IMR-90 (cell line): ENCODE results near the gene IL22RA2. TPM values are rescaled to one million over a fixed set of nuclear protein-coding genes. Genes with fewer than 3 reads are reported as not detected.

Source experiments
- ATAC-seq: fragments of 200-7000 bp; cut with Tn5 transposase; 2 replicates; pipeline ENCODE4 v1.9.1; 2020; ENCODE audit warnings: low read depth, mild to moderate bottlenecking, moderate library complexity
- BruUV-seq: library from RNA; stranded (reverse); fragments of 400-500 nt; replicated peaks from 2 replicates; lab custom pipeline; 2021; lab: Mats Ljungman, UMichigan
- CTCF ChIA-PET: fragments of 300-600 bp; formaldehyde crosslinking; extraction: SDS; loops from one replicate; lab custom pipeline; 2021; ENCODE audit warnings: antibody characterized with exemption; lab: Yijun Ruan, JAX
- POLR2A ChIA-PET: fragments of 300-600 bp; sonication (Branson Sonifier 250); formaldehyde crosslinking; loops from one replicate; lab custom pipeline; 2022; ENCODE audit warnings: antibody characterized with exemption; ENCODE audit not compliant: unreplicated experiment; lab: Charles Lee
- DNase-seq: peaks from one replicate; pipeline ENCODE4 v3.0.0; 2013
- H2AFZ ChIP-seq: replicated peaks from 2 replicates; pipeline ENCODE3; 2013; ENCODE audit warnings: low read length, mild to moderate bottlenecking; ENCODE audit not compliant: poor library complexity
- H2AK5ac ChIP-seq: 2 replicates; pipeline ENCODE4 v1.6.1; 2013; ENCODE audit warnings: low read depth, low read length, inconsistent platforms
- H2AK9ac ChIP-seq: replicated peaks from 2 replicates; pipeline ENCODE3; 2013; ENCODE audit warnings: mild to moderate bottlenecking, low read depth, low read length, moderate library complexity; ENCODE audit not compliant: poor library complexity
- H2BK120ac ChIP-seq: 2 replicates; pipeline ENCODE4 v1.6.1; 2013; ENCODE audit warnings: low read depth, low read length, inconsistent platforms
- H2BK15ac ChIP-seq: 3 replicates; pipeline ENCODE4 v1.6.1; 2013; ENCODE audit warnings: low read depth, low read length, inconsistent platforms
- H2BK20ac ChIP-seq: 2 replicates; pipeline ENCODE4 v1.6.1; 2013; ENCODE audit warnings: low read depth, mild to moderate bottlenecking, inconsistent platforms, low read length, moderate library complexity
- H2BK5ac ChIP-seq: 2 replicates; pipeline ENCODE4 v1.6.1; 2013; ENCODE audit warnings: mild to moderate bottlenecking, low read depth, low read length, inconsistent platforms; ENCODE audit not compliant: poor library complexity, severe bottlenecking
- H3K14ac ChIP-seq: replicated peaks from 2 replicates; pipeline ENCODE4 v1.6.1; 2013; ENCODE audit warnings: low read depth, low read length, inconsistent platforms
- H3K18ac ChIP-seq: 2 replicates; pipeline ENCODE4 v1.6.1; 2013; ENCODE audit warnings: low read depth, low read length, control low read depth
- H3K23ac ChIP-seq: 2 replicates; pipeline ENCODE4 v1.6.1; 2013; ENCODE audit warnings: low read depth, low read length, inconsistent platforms
- H3K27ac ChIP-seq: 2 replicates; pipeline ENCODE4 v1.5.1; 2013; ENCODE audit warnings: mild to moderate bottlenecking, control low read depth, low read length; ENCODE audit not compliant: insufficient read depth
- H3K27me3 ChIP-seq: 2 replicates; pipeline ENCODE4 v1.6.1; 2013; ENCODE audit warnings: low read length; ENCODE audit not compliant: control insufficient read depth, insufficient read depth
- H3K36me3 ChIP-seq: 2 replicates; pipeline ENCODE4 v1.6.1; 2013; ENCODE audit warnings: low read length, mixed read lengths; ENCODE audit not compliant: control insufficient read depth, insufficient read depth
- H3K4ac ChIP-seq: 2 replicates; pipeline ENCODE4 v1.6.1; 2013; ENCODE audit warnings: low read depth, low read length, inconsistent platforms
- H3K4me1 ChIP-seq: 2 replicates; pipeline ENCODE4 v1.6.1; 2013; ENCODE audit warnings: low read length, mixed read lengths; ENCODE audit not compliant: control insufficient read depth, insufficient read depth
- H3K4me2 ChIP-seq: 2 replicates; pipeline ENCODE4 v1.6.1; 2013; ENCODE audit warnings: low read depth, mild to moderate bottlenecking, control low read depth, low read length, moderate library complexity
- H3K4me3 ChIP-seq: 2 replicates; pipeline ENCODE4 v1.5.1; 2013; ENCODE audit warnings: low read depth, mild to moderate bottlenecking, control low read depth, low read length, moderate library complexity; ENCODE audit not compliant: insufficient read depth
- H3K56ac ChIP-seq: 2 replicates; pipeline ENCODE4 v1.6.1; 2013; ENCODE audit warnings: low read length, inconsistent platforms; ENCODE audit not compliant: insufficient read depth; ENCODE audit errors: extremely low read depth
- H3K79me1 ChIP-seq, 2 experiments: 2 replicates each; pipeline ENCODE4 v1.6.1; 2013; ENCODE audit warnings: low read length in 2 of 2, inconsistent platforms in 1 of 2, low read depth in 1 of 2
- H3K9ac ChIP-seq: 2 replicates; pipeline ENCODE4 v1.6.1; 2013; ENCODE audit warnings: low read depth, low read length, control low read depth
- H3K9me1 ChIP-seq: 2 replicates; pipeline ENCODE4 v1.6.1; 2013; ENCODE audit warnings: low read length, inconsistent platforms; ENCODE audit not compliant: insufficient read depth
- H3K9me3 ChIP-seq: 2 replicates; pipeline ENCODE4 v1.6.1; 2013; ENCODE audit warnings: low read length; ENCODE audit not compliant: control insufficient read depth, insufficient read depth
- H4K20me1 ChIP-seq: 2 replicates; pipeline ENCODE4 v1.6.1; 2013; ENCODE audit warnings: low read length, inconsistent platforms; ENCODE audit not compliant: insufficient read depth
- H4K5ac ChIP-seq: 2 replicates; pipeline ENCODE4 v1.6.1; 2013; ENCODE audit warnings: mild to moderate bottlenecking, low read depth, low read length, control low read depth
- H4K8ac ChIP-seq, 2 experiments: 2 replicates each; pipeline ENCODE4 v1.6.1; 2013; ENCODE audit warnings: low read depth in 2 of 2, low read length in 2 of 2, control low read depth in 1 of 2, inconsistent platforms in 1 of 2
- H4K91ac ChIP-seq: 2 replicates; pipeline ENCODE4 v1.6.1; 2013; ENCODE audit warnings: low read depth, low read length, inconsistent platforms; ENCODE audit not compliant: insufficient read depth
- CHD1 ChIP-seq: IDR thresholded peaks from 2 replicates; pipeline ENCODE4 v1.6.1; 2012; ENCODE audit warnings: low read depth, low read length, improper control_type of control experiment
- dilution Hi-C: fragments of 300-500 bp; cut with HindIII; formaldehyde crosslinking; loops from one replicate; pipeline ENCODE4 v1.14.3; 2018; ENCODE audit warnings: low sequenced_read_pairs; ENCODE audit not compliant: unreplicated experiment
- in situ Hi-C: fragments of 300-500 bp; cut with MboI; formaldehyde crosslinking; loops from 3 replicates; pipeline ENCODE4 v1.14.3; 2019; ENCODE audit warnings: low sequenced_read_pairs, inconsistent platforms, mixed read lengths
- intact Hi-C: fragments of 100-400 bp; cut with micrococcal nuclease; formaldehyde crosslinking; loops from 2 replicates; pipeline ENCODE4 v1.10.0; 2022
- polyA plus RNA-seq, 3 experiments: library from polyadenylated mRNA; depleted of rRNA; stranded (reverse); fragments of >200 nt; gene quantifications; 2 replicates each; pipeline ENCODE4 v1.2.3, GENCODE V29; 2012; ENCODE audit warnings: low replicate concordance in 1 of 3
- total RNA-seq: library from RNA; depleted of rRNA; stranded (reverse); fragments of >200 nt; gene quantifications from 2 replicates; pipeline ENCODE4 v1.2.3, GENCODE V29; 2012

The IL22RA2 gene
- total and polyA plus RNA-seq, 2 of the 4 experiments (the other 2 are of a cell fraction): not detected

DNA sequence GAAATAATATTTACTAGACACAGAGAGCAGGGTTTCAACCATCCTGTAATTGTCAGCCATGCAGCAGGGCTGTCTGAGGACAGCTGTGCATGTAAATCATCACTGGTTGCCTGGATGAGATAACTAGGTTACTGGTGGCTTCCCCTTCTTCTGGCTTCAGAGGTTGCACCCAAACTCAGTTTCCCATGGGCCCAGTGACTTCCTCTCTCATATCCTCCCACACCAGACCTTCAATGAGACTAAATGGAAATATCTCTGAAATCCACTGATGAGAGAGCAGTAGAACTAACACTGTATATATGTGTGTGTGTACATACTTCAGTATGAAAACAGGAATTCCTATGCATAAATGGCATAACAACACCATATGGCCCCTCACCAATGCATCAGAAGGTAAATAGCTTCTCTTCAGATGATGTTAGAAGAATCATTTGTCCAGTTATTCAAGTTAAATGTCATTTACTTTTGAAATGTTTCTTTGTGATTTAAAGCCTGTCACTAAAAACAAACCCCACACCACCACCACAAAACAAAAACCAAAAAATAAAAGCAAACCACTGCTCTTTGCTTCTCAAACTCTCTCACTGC is 77.7 kb downstream of the IL22RA2 start:
- ATAC-seq: no peak
- POLR2A ChIA-PET: no interaction called here

More for the DNA sequence above, 77.7 kb downstream of the IL22RA2 start:
- no peak overlapping the region for H3K23ac ChIP-seq
- H3K27me3 ChIP-seq: peaks cover 10% of the 10 kb centered on the region
- H3K4ac ChIP-seq: no peak overlapping the region
- H2BK120ac ChIP-seq: no peak overlapping the region
- H3K9ac ChIP-seq: no peak overlapping the region
- no peaks in the 10 kb centered on the region for H3K79me1 ChIP-seq
- H4K91ac ChIP-seq: no peak overlapping the region
- no peak overlapping the region for H2AK5ac ChIP-seq
- TF ChIP-seq CHD1: no peak
- no peaks in the 10 kb centered on the region for H3K9me3 ChIP-seq
- H2BK15ac ChIP-seq: no peak overlapping the region
- H2AFZ ChIP-seq: no peak overlapping the region
- no peaks in the 10 kb centered on the region for H3K9me1 ChIP-seq
- intact Hi-C loops: no loop called here
- no peaks in the 10 kb centered on the region for H3K4me1 ChIP-seq
- no peak overlapping the region for H2AK9ac ChIP-seq
- H2BK5ac ChIP-seq: no peak overlapping the region
- no peaks in the 10 kb centered on the region for H4K20me1 ChIP-seq
- no peak overlapping the region for H3K56ac ChIP-seq
- in situ Hi-C loops: no loop called here
- H3K18ac ChIP-seq: no peak overlapping the region
- no peak overlapping the region for H4K8ac ChIP-seq
- CTCF ChIA-PET: interaction anchor here (1.3 kb wide), 1 partner anchor 218 kb away, joined by 4 read pairs; no protein-coding TSS in a partner anchor
- no peak overlapping the region for H3K14ac ChIP-seq
- H3K36me3 ChIP-seq: no peaks in the 10 kb centered on the region
- no peak overlapping the region for H3K27ac ChIP-seq
- dilution Hi-C loops: no loop called here
- BruUV-seq: no TSS peak
- H4K5ac ChIP-seq: no peak overlapping the region
- no peak overlapping the region for H3K4me3 ChIP-seq
- no peak overlapping the region for H3K4me2 ChIP-seq
- H2BK20ac ChIP-seq: no peak overlapping the region
- no peak for DNase-seq
